ENCODE results near the gene ERFL.

The ERFL gene

GRCh38 chr19:41913538-41914423, 14.5 kb downstream of the ERFL start:
- DNase-seq (ENCODE audit: low read depth), result no peak

GRCh38 chr19:41912899-41913537, 15.2 kb downstream of the ERFL start:
- no peak for DNase-seq (ENCODE audit: low read depth)

- no peak for DNase-seq (ENCODE audit: low read depth)
These were observed 16.1 kb downstream of the ERFL start for GRCh38 chr19:41911889-41912731.

- no peak for DNase-seq (ENCODE audit: low read depth)
These were observed 17.0 kb downstream of the ERFL start for GRCh38 chr19:41910992-41911888.

- DNase-seq (ENCODE audit: low read depth), result no peak
These were observed 17.8 kb downstream of the ERFL start for GRCh38 chr19:41910240-41910991.

- no peak for DNase-seq (ENCODE audit: low read depth)
These were observed 18.5 kb downstream of the ERFL start for GRCh38 chr19:41909706-41910105.

- no peak for DNase-seq (ENCODE audit: low read depth)
These were observed 19.4 kb downstream of the ERFL start for GRCh38 chr19:41908724-41909464.

- no peak for DNase-seq (ENCODE audit: low read depth)
These were observed 20.1 kb downstream of the ERFL start for GRCh38 chr19:41907994-41908615.

GRCh38 chr19:41906916-41907680, 21.2 kb downstream of the ERFL start:
- DNase-seq (ENCODE audit: low read depth), result no peak

GRCh38 chr19:41906271-41906670, 22.0 kb downstream of the ERFL start:
- DNase-seq (ENCODE audit: low read depth), result no peak

- no peak for DNase-seq (ENCODE audit: low read depth)
These were observed 22.8 kb downstream of the ERFL start for GRCh38 chr19:41905273-41906002.

- no peak for DNase-seq (ENCODE audit: low read depth)
These were observed 24.0 kb downstream of the ERFL start for GRCh38 chr19:41904118-41904870.

GRCh38 chr19:41903193-41903953, 24.9 kb downstream of the ERFL start:
- no peak for DNase-seq (ENCODE audit: low read depth)

GRCh38 chr19:41902594-41902993, 25.7 kb downstream of the ERFL start:
- no peak for DNase-seq (ENCODE audit: low read depth)

- DNase-seq (ENCODE audit: low read depth), result no peak
These were observed 26.4 kb downstream of the ERFL start for GRCh38 chr19:41901707-41902360.

- DNase-seq (ENCODE audit: low read depth), result no peak
These were observed 30.0 kb downstream of the ERFL start for GRCh38 chr19:41898235-41898634.
